Esophagus (tissue), 2 donors: ENCODE data around the gene SUSD5. TPM values are rescaled to one million over a fixed set of nuclear protein-coding genes. Genes with fewer than 3 reads are reported as not detected.
"Not testable (repeated sequence)": the region's sequence is repeated elsewhere in the genome, so short reads cannot be mapped to it uniquely, and the experiment has no call there.

Experiments used
- H3K27ac ChIP-seq, 2 donors: one replicate each; pipeline ENCODE4 v1.5.1; 2013; ENCODE audit warnings: low read depth in 2 of 2, mild to moderate bottlenecking in 2 of 2, inconsistent platforms in 1 of 2, low read length in 1 of 2, moderate library complexity in 1 of 2
- H3K27me3 ChIP-seq, 2 donors: one replicate each; pipeline ENCODE4 v1.6.1; 2013; ENCODE audit warnings: low read length in 2 of 2, control low read depth in 1 of 2, mild to moderate bottlenecking in 1 of 2; ENCODE audit not compliant: insufficient read depth in 2 of 2, control insufficient read depth in 1 of 2
- H3K36me3 ChIP-seq, 2 donors: one replicate each; pipeline ENCODE4 v1.6.1; 2013; ENCODE audit warnings: low read length in 1 of 2; ENCODE audit not compliant: control insufficient read depth in 2 of 2, insufficient read depth in 2 of 2
- H3K4me1 ChIP-seq, 2 donors: one replicate each; pipeline ENCODE4 v1.6.1; 2013; ENCODE audit warnings: low read length in 1 of 2; ENCODE audit not compliant: control insufficient read depth in 2 of 2, insufficient read depth in 2 of 2
- H3K4me3 ChIP-seq, 2 donors: one replicate each; pipeline ENCODE4 v1.5.1; 2013; ENCODE audit warnings: low read length in 2 of 2, mild to moderate bottlenecking in 2 of 2, low read depth in 1 of 2, moderate library complexity in 1 of 2
- H3K9me3 ChIP-seq, 2 donors: one replicate each; pipeline ENCODE4 v1.6.1; 2013; ENCODE audit warnings: mild to moderate bottlenecking in 2 of 2, low read depth in 1 of 2, low read length in 1 of 2, moderate library complexity in 1 of 2; ENCODE audit not compliant: control insufficient read depth in 2 of 2, insufficient read depth in 1 of 2
- WGBS, 2 donors: extraction: QIAGEN DNeasy Blood & Tissue Kit; methylation state at CpG; one replicate each; pipeline ENCODE4 v1.1.7; 2013; 5-methylcytosine and 5-hydroxymethylcytosine counted together
- polyA plus RNA-seq, 2 donors: library from polyadenylated mRNA; stranded (reverse); fragments of 200-250 nt; gene quantifications; one replicate each; pipeline ENCODE4 v1.2.3, GENCODE V29; 2013
- donor health status: healthy with polysubstance abuse.
- donor health status: Bipolar disorder and iron deficiency.

Gene SUSD5
- polyA plus RNA-seq, 2 donors, result 0.04 to 0.16 TPM

GRCh38 chr3:33162621-33163020, 56.0 kb downstream of the SUSD5 start:
- not testable (repeated sequence) for H3K27me3 ChIP-seq, H3K9me3 ChIP-seq, H3K4me3 ChIP-seq, H3K36me3 ChIP-seq, H3K4me1 ChIP-seq, H3K27ac ChIP-seq
- 77 to 82% methylated on average over 5 of the region's 5 CpGs for WGBS, 2 donors

- 64% methylated on average over 3 of the region's 3 CpGs for WGBS, 2 donors
- H3K36me3 ChIP-seq, result no peaks in the 10 kb centered on the region
- no peaks in the 10 kb centered on the region for H3K9me3 ChIP-seq
- no peaks in the 10 kb centered on the region for H3K27me3 ChIP-seq
- no peaks in the 10 kb centered on the region for H3K4me1 ChIP-seq
- H3K4me3 ChIP-seq, result no peak overlapping the region
- no peak overlapping the region for H3K27ac ChIP-seq
These were observed 58.6 kb downstream of the SUSD5 start for GRCh38 chr3:33159981-33160380.

- WGBS, 2 donors, result 82 to 90% methylated on average over 4 of the region's 4 CpGs
- Histone ChIP-seq H3K9me3 (no peaks in the 10 kb centered on the region), H3K4me3 (no peak overlapping the region), H3K4me1 (no peaks in the 10 kb centered on the region), H3K36me3 (no peaks in the 10 kb centered on the region), H3K27ac (no peak overlapping the region), H3K27me3 (no peaks in the 10 kb centered on the region)
These were observed 59.4 kb downstream of the SUSD5 start for GRCh38 chr3:33159234-33159633.

GRCh38 chr3:33155301-33155700, 63.3 kb downstream of the SUSD5 start:
- Histone ChIP-seq H3K4me3 (no peak overlapping the region), H3K27ac (no peak overlapping the region), H3K27me3 (no peaks in the 10 kb centered on the region), H3K9me3 (no peaks in the 10 kb centered on the region), H3K4me1 (peaks cover 0 to 2% of the 10 kb centered on the region in 2 donors), H3K36me3 (no peaks in the 10 kb centered on the region)
- 77 to 78% methylated on average over 3 of the region's 3 CpGs for WGBS, 2 donors

- no peaks in the 10 kb centered on the region for H3K27me3 ChIP-seq
These were observed 64.8 kb downstream of the SUSD5 start for GRCh38 chr3:33153782-33154181.

GRCh38 chr3:33152363-33153360, 65.9 kb downstream of the SUSD5 start:
- Histone ChIP-seq H3K4me3 (no peak overlapping the region), H3K36me3 (no peaks in the 10 kb centered on the region), H3K27me3 (no peaks in the 10 kb centered on the region), H3K9me3 (no peaks in the 10 kb centered on the region), H3K4me1 (peaks cover 0 to 2% of the 10 kb centered on the region in 2 donors), H3K27ac (no peak overlapping the region)
- WGBS, 2 donors, result 89 to 93% methylated on average over 19 of the region's 19 CpGs

More at GRCh38 chr3:33153782-33154181, 64.8 kb downstream of the SUSD5 start:
- H3K27ac ChIP-seq, result no peak overlapping the region
- no peaks in the 10 kb centered on the region for H3K36me3 ChIP-seq
- 88 to 92% methylated on average over 4 of the region's 4 CpGs for WGBS, 2 donors
- no peak overlapping the region for H3K4me3 ChIP-seq
- peaks cover 0 to 2% of the 10 kb centered on the region in 2 donors for H3K4me1 ChIP-seq
- H3K9me3 ChIP-seq, result no peaks in the 10 kb centered on the region

GRCh38 chr3:33149342-33149741, 69.3 kb downstream of the SUSD5 start:
- no peaks in the 10 kb centered on the region for H3K9me3 ChIP-seq
- no peak overlapping the region for H3K27ac ChIP-seq
- no peak overlapping the region for H3K4me3 ChIP-seq
- H3K36me3 ChIP-seq, result peaks cover 0 to 5% of the 10 kb centered on the region in 2 donors
- no peaks in the 10 kb centered on the region for H3K27me3 ChIP-seq
- WGBS, 2 donors, result 78 to 84% methylated on average over 5 to 6 of the region's 6 CpGs
- H3K4me1 ChIP-seq, result peaks cover 0 to 4% of the 10 kb centered on the region in 2 donors

- Histone ChIP-seq H3K9me3 (no peaks in the 10 kb centered on the region), H3K4me3 (no peak overlapping the region), H3K27me3 (no peaks in the 10 kb centered on the region), H3K36me3 (peaks cover 4 to 8% of the 10 kb centered on the region in 2 donors), H3K4me1 (peaks cover 0 to 4% of the 10 kb centered on the region in 2 donors), H3K27ac (no peak overlapping the region)
- 63 to 65% methylated on average over 8 of the region's 8 CpGs for WGBS, 2 donors
These were observed 71.7 kb downstream of the SUSD5 start for GRCh38 chr3:33146791-33147445.

GRCh38 chr3:33145901-33146580, 72.6 kb downstream of the SUSD5 start:
- Histone ChIP-seq H3K4me1 (peaks cover 0 to 4% of the 10 kb centered on the region in 2 donors), H3K27me3 (no peaks in the 10 kb centered on the region), H3K36me3 (peaks cover 4 to 11% of the 10 kb centered on the region in 2 donors), H3K4me3 (no peak overlapping the region), H3K27ac (no peak overlapping the region), H3K9me3 (no peaks in the 10 kb centered on the region)
- WGBS, 2 donors, result 83 to 86% methylated on average over 9 of the region's 9 CpGs
